ENCODE results near the gene YKT6.
"Not testable (repeated sequence)": the region's sequence is repeated elsewhere in the genome, so short reads cannot be mapped to it uniquely, and the experiment has no call there.

The YKT6 gene

DNA sequence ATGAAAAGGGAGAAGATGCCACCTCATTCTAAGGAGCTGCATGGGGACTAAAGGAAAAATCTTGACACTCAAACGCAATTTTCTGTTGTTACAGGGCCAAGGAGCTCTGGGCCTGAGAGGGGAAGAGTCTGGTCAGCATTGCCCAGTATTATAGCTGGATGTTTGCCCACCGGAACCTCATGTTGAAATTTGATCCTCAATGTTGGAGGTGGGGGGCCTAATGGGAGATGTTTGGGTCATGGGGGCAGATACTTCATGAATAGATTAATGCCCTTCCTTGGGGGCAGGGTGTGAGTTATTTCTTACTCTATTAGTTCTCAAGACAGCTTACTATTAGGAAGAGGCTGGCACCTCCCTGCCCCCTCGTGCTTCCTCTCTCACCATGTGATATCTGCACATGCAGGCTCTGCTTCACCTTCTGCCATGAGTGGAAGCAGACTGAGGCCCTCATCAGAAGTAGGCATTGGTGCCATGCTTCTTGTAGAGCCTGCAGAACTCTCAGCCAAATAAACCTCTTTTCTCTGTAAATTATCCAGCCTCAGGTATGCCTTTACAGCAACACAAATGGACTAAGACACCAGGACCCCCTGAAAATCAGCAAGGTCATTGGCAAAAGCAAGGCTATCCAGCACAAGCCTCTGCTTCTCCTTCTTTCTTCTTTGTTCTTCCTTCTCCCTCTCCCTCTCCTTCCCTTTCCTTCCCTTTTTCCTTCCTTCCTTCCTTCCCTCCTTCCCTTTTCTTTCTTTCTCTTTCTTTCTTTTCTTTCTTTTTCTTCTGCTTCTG lies 26.7 kb upstream of the YKT6 start:
- DNase-seq (ENCODE audit: low spot score), result no peak

DNA sequence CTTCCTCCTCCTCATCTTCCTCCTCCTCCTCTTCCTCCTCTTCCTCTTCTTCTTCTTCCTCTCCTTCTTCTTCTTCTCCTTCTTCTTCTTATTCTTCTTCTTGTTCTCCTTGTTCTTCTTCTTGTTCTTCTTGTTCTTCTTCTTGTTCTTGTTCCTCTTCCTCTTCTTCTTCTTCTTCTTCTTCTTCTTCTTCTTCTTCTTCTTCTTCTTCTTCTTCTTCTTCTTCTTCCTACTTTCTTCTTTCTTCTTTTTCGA lies 26.2 kb upstream of the YKT6 start:
- not testable (repeated sequence) for DNase-seq (ENCODE audit: low spot score)

More for the DNA sequence above, 26.7 kb upstream of the YKT6 start:
- TF ChIP-seq, protein P1, sequence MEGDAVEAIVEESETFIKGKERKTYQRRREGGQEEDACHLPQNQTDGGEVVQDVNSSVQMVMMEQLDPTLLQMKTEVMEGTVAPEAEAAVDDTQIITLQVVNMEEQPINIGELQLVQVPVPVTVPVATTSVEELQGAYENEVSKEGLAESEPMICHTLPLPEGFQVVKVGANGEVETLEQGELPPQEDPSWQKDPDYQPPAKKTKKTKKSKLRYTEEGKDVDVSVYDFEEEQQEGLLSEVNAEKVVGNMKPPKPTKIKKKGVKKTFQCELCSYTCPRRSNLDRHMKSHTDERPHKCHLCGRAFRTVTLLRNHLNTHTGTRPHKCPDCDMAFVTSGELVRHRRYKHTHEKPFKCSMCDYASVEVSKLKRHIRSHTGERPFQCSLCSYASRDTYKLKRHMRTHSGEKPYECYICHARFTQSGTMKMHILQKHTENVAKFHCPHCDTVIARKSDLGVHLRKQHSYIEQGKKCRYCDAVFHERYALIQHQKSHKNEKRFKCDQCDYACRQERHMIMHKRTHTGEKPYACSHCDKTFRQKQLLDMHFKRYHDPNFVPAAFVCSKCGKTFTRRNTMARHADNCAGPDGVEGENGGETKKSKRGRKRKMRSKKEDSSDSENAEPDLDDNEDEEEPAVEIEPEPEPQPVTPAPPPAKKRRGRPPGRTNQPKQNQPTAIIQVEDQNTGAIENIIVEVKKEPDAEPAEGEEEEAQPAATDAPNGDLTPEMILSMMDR (IDR thresholded peaks at IDR 0.05; ENCODE audit: extremely low read depth, missing control alignments), result no peak

DNA sequence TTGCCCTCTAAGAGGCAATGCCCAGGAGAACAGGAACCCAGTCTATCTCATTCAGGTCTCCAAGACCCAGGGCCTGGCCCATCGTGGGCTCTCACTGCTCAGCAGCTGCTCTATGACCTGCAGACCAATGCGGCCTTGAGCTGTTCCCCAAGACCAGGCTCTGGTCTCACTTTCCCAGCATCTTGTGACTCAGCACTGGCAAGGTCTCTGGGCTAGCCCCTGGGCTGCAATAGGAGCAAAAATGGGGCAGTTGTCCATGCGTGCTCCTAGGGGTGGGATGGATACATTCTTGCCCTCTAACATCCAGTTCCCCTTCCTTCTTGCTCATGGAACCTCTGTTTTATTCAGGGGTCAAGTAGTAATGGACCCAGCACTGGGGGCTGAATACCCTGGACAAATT lies 25.0 kb upstream of the YKT6 start:
- TF ChIP-seq, protein P1 (IDR thresholded peaks at IDR 0.05; ENCODE audit: extremely low read depth, missing control alignments), result no peak

GRCh38 chr7:44176486-44176885 lies 24.3 kb upstream of the YKT6 start:
- DNase-seq (ENCODE audit: low spot score), result no peak
- TF ChIP-seq, protein P1 (IDR thresholded peaks at IDR 0.05; ENCODE audit: extremely low read depth, missing control alignments), result no peak

More for the DNA sequence above, 25.0 kb upstream of the YKT6 start:
- no peak for DNase-seq (ENCODE audit: low spot score)

- no peak for DNase-seq (ENCODE audit: low spot score)
- TF ChIP-seq, protein P1 (IDR thresholded peaks at IDR 0.05; ENCODE audit: extremely low read depth, missing control alignments), result no peak
Observed at GRCh38 chr7:44177570-44178131, 23.1 kb upstream of the YKT6 start.

DNA sequence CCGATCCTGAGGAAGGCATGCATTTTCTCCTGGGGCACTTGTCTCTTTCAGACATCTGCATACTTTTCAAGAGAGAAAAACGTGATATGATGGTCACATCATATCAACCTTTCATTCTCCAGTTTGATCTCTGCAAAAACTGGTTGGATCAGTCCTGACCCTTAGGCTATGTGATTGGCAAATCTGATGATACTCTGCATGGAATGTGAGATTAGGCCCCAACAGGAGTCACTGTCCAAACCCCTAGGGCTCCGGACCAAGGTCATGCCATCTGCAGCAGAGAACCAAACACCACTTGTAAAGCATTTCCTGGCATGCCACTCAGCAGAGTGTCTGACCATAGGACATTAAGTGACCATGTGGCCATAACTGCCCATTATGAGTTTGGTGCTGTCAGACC lies 20.1 kb upstream of the YKT6 start:
- TF ChIP-seq, protein P1 (IDR thresholded peaks at IDR 0.05; ENCODE audit: extremely low read depth, missing control alignments), result no peak
- DNase-seq (ENCODE audit: low spot score), result no peak

DNA sequence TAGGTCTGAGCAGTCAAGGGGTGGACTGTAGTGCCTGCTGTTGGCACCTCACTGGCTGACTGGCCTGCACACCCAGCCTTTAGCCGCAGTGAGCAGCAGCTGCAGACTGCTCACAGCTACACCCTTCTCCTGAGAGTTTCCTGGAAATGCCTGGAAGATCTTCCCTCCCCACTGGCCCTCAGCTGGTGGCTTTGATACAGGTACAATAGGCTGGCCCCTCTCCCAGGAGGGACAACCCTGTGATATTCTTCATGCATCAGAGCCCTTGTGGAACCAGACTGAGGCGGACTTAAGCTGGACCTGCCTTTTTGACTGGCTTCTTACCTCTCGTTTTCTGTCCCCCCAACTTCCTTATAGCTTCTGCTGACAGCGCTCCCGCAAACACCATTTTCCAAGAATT lies 18.0 kb upstream of the YKT6 start:
- TF ChIP-seq, protein P1 (IDR thresholded peaks at IDR 0.05; ENCODE audit: extremely low read depth, missing control alignments), result no peak
- DNase-seq (ENCODE audit: low spot score), result no peak

GRCh38 chr7:44183386-44183785 lies 17.4 kb upstream of the YKT6 start:
- DNase-seq (ENCODE audit: low spot score), result no peak
- TF ChIP-seq, protein P1 (IDR thresholded peaks at IDR 0.05; ENCODE audit: extremely low read depth, missing control alignments), result no peak

Measured in GM20000 (cell line).